ENCODE data around the gene NDUFV1.
"Not testable (repeated sequence)": the region's sequence is repeated elsewhere in the genome, so short reads cannot be mapped to it uniquely, and the experiment has no call there.

NDUFV1 gene

GRCh38 chr11:67627812-67628624 lies 21.3 kb downstream of the NDUFV1 start:
- DNase-seq (ENCODE audit: low spot score): no peak

- DNase-seq (ENCODE audit: low spot score): no peak
Observed at GRCh38 chr11:67628710-67629385, 22.1 kb downstream of the NDUFV1 start.

GRCh38 chr11:67629386-67630227 lies 22.9 kb downstream of the NDUFV1 start, which contains the start of gene NUDT8:
Gene NUDT8, minus strand, starts transcription at chr11:67629937. Its CDS starts 26 bp downstream, at chr11:67629911.
- peak; percentile 70 for DNase-seq (ENCODE audit: low spot score)

GRCh38 chr11:67630228-67630942 lies 23.6 kb downstream of the NDUFV1 start:
- peak; percentile 96 for DNase-seq (ENCODE audit: low spot score)

GRCh38 chr11:67630943-67631331 lies 24.2 kb downstream of the NDUFV1 start:
- DNase-seq (ENCODE audit: low spot score): no peak

GRCh38 chr11:67631411-67631810 lies 24.7 kb downstream of the NDUFV1 start:
- no peak for DNase-seq (ENCODE audit: low spot score)

GRCh38 chr11:67631853-67632174 lies 25.1 kb downstream of the NDUFV1 start:
- no peak for DNase-seq (ENCODE audit: low spot score)

- DNase-seq (ENCODE audit: low spot score): no peak
Observed at GRCh38 chr11:67632175-67632981, 25.6 kb downstream of the NDUFV1 start.

- DNase-seq (ENCODE audit: low spot score): no peak
Observed at GRCh38 chr11:67632982-67633755, 26.4 kb downstream of the NDUFV1 start.

- no peak for DNase-seq (ENCODE audit: low spot score)
Observed at GRCh38 chr11:67633758-67634365, 27.1 kb downstream of the NDUFV1 start.

GRCh38 chr11:67634366-67635230 lies 27.9 kb downstream of the NDUFV1 start:
- no peak for DNase-seq (ENCODE audit: low spot score)

GRCh38 chr11:67635231-67635521 lies 28.4 kb downstream of the NDUFV1 start:
- DNase-seq (ENCODE audit: low spot score): no peak

GRCh38 chr11:67636962-67637361 lies 30.2 kb downstream of the NDUFV1 start:
- DNase-seq (ENCODE audit: low spot score): no peak

GRCh38 chr11:67637441-67637840 lies 30.7 kb downstream of the NDUFV1 start:
- DNase-seq (ENCODE audit: low spot score): not testable (repeated sequence)

GRCh38 chr11:67638535-67639437 lies 32.0 kb downstream of the NDUFV1 start:
- DNase-seq (ENCODE audit: low spot score): no peak

GRCh38 chr11:67639438-67639859 lies 32.7 kb downstream of the NDUFV1 start, which contains the start of gene TBX10:
Gene TBX10, minus strand, starts transcription at chr11:67639763. Its CDS starts 291 bp downstream, at chr11:67639472.
- DNase-seq (ENCODE audit: low spot score): no peak

GRCh38 chr11:67640021-67640757 lies 33.5 kb downstream of the NDUFV1 start:
- DNase-seq (ENCODE audit: low spot score): peak; percentile 44
